ENCODE measurements around the gene IL12RB1.
"Not testable (repeated sequence)": the region's sequence is repeated elsewhere in the genome, so short reads cannot be mapped to it uniquely, and the experiment has no call there.

Gene IL12RB1

GRCh38 chr19:18046059-18046718 lies 40.5 kb downstream of the IL12RB1 start:
- DNase-seq (ENCODE audit: low read depth, low spot score) = no peak

GRCh38 chr19:18045307-18046050 lies 41.3 kb downstream of the IL12RB1 start:
- no peak for DNase-seq (ENCODE audit: low read depth, low spot score)

GRCh38 chr19:18044825-18045304 lies 41.9 kb downstream of the IL12RB1 start:
- DNase-seq (ENCODE audit: low read depth, low spot score) = peak; percentile 50

GRCh38 chr19:18043676-18044075 lies 43.1 kb downstream of the IL12RB1 start:
- DNase-seq (ENCODE audit: low read depth, low spot score) = no peak

- DNase-seq (ENCODE audit: low read depth, low spot score) = no peak
These were observed 45.7 kb downstream of the IL12RB1 start for GRCh38 chr19:18041054-18041453.

GRCh38 chr19:18032102-18032501 lies 54.6 kb downstream of the IL12RB1 start:
- not testable (repeated sequence) for DNase-seq (ENCODE audit: low read depth, low spot score)

GRCh38 chr19:18031401-18031800 lies 55.3 kb downstream of the IL12RB1 start:
- not testable (repeated sequence) for DNase-seq (ENCODE audit: low read depth, low spot score)

- DNase-seq (ENCODE audit: low read depth, low spot score) = no peak
These were observed 57.0 kb downstream of the IL12RB1 start for GRCh38 chr19:18029617-18030338.

GRCh38 chr19:18027151-18027550 lies 59.6 kb downstream of the IL12RB1 start:
- no peak for DNase-seq (ENCODE audit: low read depth, low spot score)

GRCh38 chr19:18023622-18024251 lies 63.0 kb downstream of the IL12RB1 start:
- DNase-seq (ENCODE audit: low read depth, low spot score) = no peak

- DNase-seq (ENCODE audit: low read depth, low spot score) = no peak
These were observed 65.5 kb downstream of the IL12RB1 start for GRCh38 chr19:18021121-18021755.

- DNase-seq (ENCODE audit: low read depth, low spot score) = no peak
These were observed 66.3 kb downstream of the IL12RB1 start for GRCh38 chr19:18020212-18021085.

GRCh38 chr19:18017275-18018083 lies 69.3 kb downstream of the IL12RB1 start:
- no peak for DNase-seq (ENCODE audit: low read depth, low spot score)

GRCh38 chr19:18016209-18016910 lies 70.4 kb downstream of the IL12RB1 start:
- DNase-seq (ENCODE audit: low read depth, low spot score) = no peak

GRCh38 chr19:18014197-18014596 lies 72.5 kb downstream of the IL12RB1 start:
- DNase-seq (ENCODE audit: low read depth, low spot score) = no peak

- no peak for DNase-seq (ENCODE audit: low read depth, low spot score)
These were observed 73.3 kb downstream of the IL12RB1 start for GRCh38 chr19:18013210-18014111.

GRCh38 chr19:18010149-18010548 lies 76.6 kb downstream of the IL12RB1 start:
- no peak for DNase-seq (ENCODE audit: low read depth, low spot score)

Measured in ELF-1 (cell line).